NCI-H146 (cell line): Measurements from ENCODE around the gene GARIN1A.
"Not testable (repeated sequence)": the region's sequence is repeated elsewhere in the genome, so short reads cannot be mapped to it uniquely, and the experiment has no call there.

Experiments
- DNase-seq: peaks from one replicate; lab custom pipeline; 2025; lab: John Stamatoyannopoulos, UW

Gene GARIN1A

GRCh38 chr7:128671992-128672391 is at the start of gene GARIN1A:
Gene GARIN1A (plus strand): TSS chr7:128672292. CDS start chr7:128672398, 106 bp downstream.
- DNase-seq, result no peak

- DNase-seq, result not testable (repeated sequence)
Measured at GRCh38 chr7:128627124-128627523, 45.0 kb upstream of the GARIN1A start.

- not testable (repeated sequence) for DNase-seq
Measured at GRCh38 chr7:128633915-128634314, 38.2 kb upstream of the GARIN1A start.

- not testable (repeated sequence) for DNase-seq
Measured at GRCh38 chr7:128645206-128645605, 26.9 kb upstream of the GARIN1A start.

GRCh38 chr7:128645844-128646243 is 26.2 kb upstream of the GARIN1A start:
- not testable (repeated sequence) for DNase-seq

- not testable (repeated sequence) for DNase-seq
Measured at GRCh38 chr7:128646877-128647276, 25.2 kb upstream of the GARIN1A start.

GRCh38 chr7:128651096-128651495 is 21.0 kb upstream of the GARIN1A start:
- not testable (repeated sequence) for DNase-seq

GRCh38 chr7:128652606-128653005 is 19.5 kb upstream of the GARIN1A start:
- not testable (repeated sequence) for DNase-seq

GRCh38 chr7:128653197-128653596 is 18.9 kb upstream of the GARIN1A start:
- DNase-seq, result not testable (repeated sequence)

- not testable (repeated sequence) for DNase-seq
Measured at GRCh38 chr7:128654080-128654479, 18.0 kb upstream of the GARIN1A start.

GRCh38 chr7:128654501-128654900 is 17.6 kb upstream of the GARIN1A start:
- not testable (repeated sequence) for DNase-seq

- DNase-seq, result not testable (repeated sequence)
Measured at GRCh38 chr7:128658428-128658827, 13.7 kb upstream of the GARIN1A start.

GRCh38 chr7:128660596-128660995 is 11.5 kb upstream of the GARIN1A start:
- no peak for DNase-seq

- DNase-seq, result no peak
Measured at GRCh38 chr7:128661446-128661845, 10.6 kb upstream of the GARIN1A start.

- no peak for DNase-seq
Measured at GRCh38 chr7:128662091-128662490, 10.0 kb upstream of the GARIN1A start.

GRCh38 chr7:128663223-128663622 is 8.9 kb upstream of the GARIN1A start:
- DNase-seq, result not testable (repeated sequence)

- DNase-seq, result no peak
Measured at GRCh38 chr7:128665057-128665456, 7.0 kb upstream of the GARIN1A start.

- peak; percentile 3 for DNase-seq
Measured at GRCh38 chr7:128666200-128666599, 5.9 kb upstream of the GARIN1A start.

- no peak for DNase-seq
Measured at GRCh38 chr7:128672927-128673517, 930 bp downstream of the GARIN1A start.

- DNase-seq, result no peak
Measured at GRCh38 chr7:128673571-128673970, 1.5 kb downstream of the GARIN1A start.

- DNase-seq, result no peak
Measured at GRCh38 chr7:128676665-128677064, 4.6 kb downstream of the GARIN1A start.

- no peak for DNase-seq
Measured at GRCh38 chr7:128679920-128680319, 7.8 kb downstream of the GARIN1A start.

- no peak for DNase-seq
Measured at GRCh38 chr7:128681794-128682537, 9.9 kb downstream of the GARIN1A start.
